Measurements from ENCODE around the gene STIL.
A peak's percentile ranks its signal among the peaks of the same experiment; 100 is the strongest.

STIL gene

DNA sequence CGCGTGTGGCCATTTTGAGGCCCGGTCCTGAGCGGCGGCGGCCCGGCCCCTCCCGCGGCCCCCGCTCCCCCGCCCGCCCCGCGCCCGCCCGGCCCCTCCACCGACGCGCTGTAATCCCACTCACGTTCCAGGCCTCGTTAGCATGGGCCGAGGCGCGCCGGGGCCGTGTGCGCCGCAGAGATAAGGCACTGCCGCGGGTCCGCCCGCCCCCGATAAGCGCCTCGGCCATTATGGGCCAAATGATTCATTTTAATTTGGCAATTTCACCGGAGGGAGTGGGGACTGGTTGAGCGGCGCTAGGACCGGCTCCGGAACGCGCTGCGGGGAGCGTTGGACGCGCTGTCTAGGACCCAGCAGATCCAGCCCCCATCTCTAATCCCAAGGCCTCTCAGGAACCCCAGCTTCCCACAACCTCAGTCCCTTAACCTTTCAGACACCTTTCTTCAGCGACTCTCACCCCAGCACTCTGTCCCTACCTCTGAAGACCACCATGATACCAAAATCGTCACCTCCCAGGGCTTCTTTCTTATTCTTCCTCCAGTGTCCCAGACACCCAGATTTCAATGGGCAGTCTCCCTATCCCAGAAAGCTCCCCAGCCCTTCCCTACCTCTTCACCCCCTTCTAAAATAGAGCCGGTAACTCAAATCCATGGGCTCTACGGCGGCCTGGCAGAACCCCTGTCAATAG lies 81.6 kb downstream of the STIL start, which contains the start of gene TAL1:
Gene TAL1, minus strand, starts transcription at position 39 of the 688 bp plus-strand sequence. CDS start 6,337 bp downstream, outside the sequence.
- peak within 1 kb of the TSS; percentile 35 for H3K4me3 ChIP-seq (ENCODE audit: low read depth, low read length)
- no peaks in the 10 kb centered on the region for H3K36me3 ChIP-seq
- peak; percentile 16 for DNase-seq
- TF ChIP-seq, protein P1, sequence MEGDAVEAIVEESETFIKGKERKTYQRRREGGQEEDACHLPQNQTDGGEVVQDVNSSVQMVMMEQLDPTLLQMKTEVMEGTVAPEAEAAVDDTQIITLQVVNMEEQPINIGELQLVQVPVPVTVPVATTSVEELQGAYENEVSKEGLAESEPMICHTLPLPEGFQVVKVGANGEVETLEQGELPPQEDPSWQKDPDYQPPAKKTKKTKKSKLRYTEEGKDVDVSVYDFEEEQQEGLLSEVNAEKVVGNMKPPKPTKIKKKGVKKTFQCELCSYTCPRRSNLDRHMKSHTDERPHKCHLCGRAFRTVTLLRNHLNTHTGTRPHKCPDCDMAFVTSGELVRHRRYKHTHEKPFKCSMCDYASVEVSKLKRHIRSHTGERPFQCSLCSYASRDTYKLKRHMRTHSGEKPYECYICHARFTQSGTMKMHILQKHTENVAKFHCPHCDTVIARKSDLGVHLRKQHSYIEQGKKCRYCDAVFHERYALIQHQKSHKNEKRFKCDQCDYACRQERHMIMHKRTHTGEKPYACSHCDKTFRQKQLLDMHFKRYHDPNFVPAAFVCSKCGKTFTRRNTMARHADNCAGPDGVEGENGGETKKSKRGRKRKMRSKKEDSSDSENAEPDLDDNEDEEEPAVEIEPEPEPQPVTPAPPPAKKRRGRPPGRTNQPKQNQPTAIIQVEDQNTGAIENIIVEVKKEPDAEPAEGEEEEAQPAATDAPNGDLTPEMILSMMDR (IDR thresholded peaks at IDR 0.05; ENCODE audit: low read depth, low read length) = no peak
- no peak within 1 kb of the TSS for H3K27ac ChIP-seq
- H3K27me3 ChIP-seq (ENCODE audit: insufficient read depth, low read depth, severe bottlenecking) = peaks cover 64% of the 10 kb centered on the region
- no peaks in the 10 kb centered on the region for H3K9me3 ChIP-seq (ENCODE audit: severe bottlenecking)

DNA sequence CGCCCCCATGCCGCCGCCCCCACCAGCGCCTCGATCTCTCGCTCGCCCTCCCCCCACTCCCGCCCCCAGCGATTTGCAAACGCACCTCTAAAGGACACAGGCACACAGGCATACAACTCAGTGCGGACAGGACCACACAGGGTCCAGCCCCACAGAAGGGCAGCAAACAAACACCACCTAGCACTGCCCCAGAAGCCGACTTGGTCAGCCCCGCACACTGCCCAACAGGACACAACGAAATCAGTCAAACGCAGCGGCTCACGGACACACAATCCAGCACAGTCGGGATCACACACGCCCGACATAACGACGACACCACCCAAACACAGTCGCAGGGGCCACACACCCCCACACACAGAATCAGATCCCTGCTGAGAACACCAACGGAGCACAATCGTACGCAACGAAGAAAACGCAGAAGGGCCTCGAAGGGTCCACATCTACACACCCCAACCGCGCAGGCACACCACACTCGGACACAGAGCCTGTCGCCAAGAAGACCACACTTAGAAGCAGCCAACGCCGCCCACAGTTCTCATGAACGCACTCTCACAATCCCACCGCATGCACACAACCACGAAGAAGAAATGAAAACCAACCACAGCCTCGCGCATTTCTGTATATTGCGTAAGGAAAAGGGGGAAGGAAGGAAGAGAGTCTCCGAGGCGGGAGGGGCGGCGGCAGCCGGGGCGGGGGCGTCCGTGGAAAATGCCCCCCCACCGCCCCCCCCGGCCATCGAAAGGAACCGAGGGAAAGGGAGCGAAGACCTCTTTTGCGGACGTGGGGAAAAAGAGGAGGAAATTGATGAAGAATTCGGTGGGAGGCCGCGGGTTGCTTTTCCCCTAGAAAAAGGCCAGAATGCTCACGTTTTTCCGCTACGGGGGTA lies 82.4 kb downstream of the STIL start:
- Histone ChIP-seq H3K36me3 (no peaks in the 10 kb centered on the region), H3K27me3 (ENCODE audit: insufficient read depth, low read depth, severe bottlenecking) (peaks cover 70% of the 10 kb centered on the region), H3K27ac (no peak overlapping the region), H3K9me3 (ENCODE audit: severe bottlenecking) (no peaks in the 10 kb centered on the region), H3K4me3 (ENCODE audit: low read depth, low read length) (peak overlapping the region; percentile 35)
- DNase-seq = peak; percentile 25
- TF ChIP-seq, protein P1 (IDR thresholded peaks at IDR 0.05; ENCODE audit: low read depth, low read length) = no peak

DNA sequence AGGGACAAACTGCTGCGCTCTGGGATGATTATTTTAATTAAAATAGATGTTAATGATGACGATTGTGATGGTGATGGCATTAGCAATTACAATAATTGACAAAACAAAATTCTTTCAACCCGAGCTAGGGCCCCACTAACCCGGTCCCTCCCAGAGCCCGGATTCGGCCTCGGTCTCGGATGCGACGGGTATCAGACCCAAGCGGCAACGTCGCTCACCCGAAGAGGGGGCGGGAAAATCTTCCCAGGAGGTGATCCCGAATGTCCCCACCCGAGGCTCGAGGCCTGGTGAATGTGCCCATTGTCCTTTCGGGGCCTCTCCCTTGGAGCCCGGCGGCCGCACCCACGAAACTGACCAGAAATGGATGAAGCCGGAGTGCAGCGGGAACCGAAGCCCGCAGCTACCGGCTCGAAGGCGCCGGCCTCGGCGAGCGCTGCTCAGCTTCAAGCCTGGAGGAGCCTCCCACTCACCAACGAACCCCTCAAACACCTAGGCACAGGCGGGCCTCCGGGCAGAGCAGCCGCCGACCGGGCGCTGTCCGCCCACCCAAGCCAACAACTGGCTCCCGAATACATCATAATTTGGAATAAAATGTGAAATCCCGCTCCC lies 83.2 kb downstream of the STIL start:
- no peak overlapping the region for H3K4me3 ChIP-seq (ENCODE audit: low read depth, low read length)
- peak; percentile 23 for DNase-seq
- no peaks in the 10 kb centered on the region for H3K9me3 ChIP-seq (ENCODE audit: severe bottlenecking)
- H3K36me3 ChIP-seq = no peaks in the 10 kb centered on the region
- TF ChIP-seq, protein P1 (IDR thresholded peaks at IDR 0.05; ENCODE audit: low read depth, low read length) = no peak
- H3K27ac ChIP-seq = no peak overlapping the region
- H3K27me3 ChIP-seq (ENCODE audit: insufficient read depth, low read depth, severe bottlenecking) = peaks cover 78% of the 10 kb centered on the region

DNA sequence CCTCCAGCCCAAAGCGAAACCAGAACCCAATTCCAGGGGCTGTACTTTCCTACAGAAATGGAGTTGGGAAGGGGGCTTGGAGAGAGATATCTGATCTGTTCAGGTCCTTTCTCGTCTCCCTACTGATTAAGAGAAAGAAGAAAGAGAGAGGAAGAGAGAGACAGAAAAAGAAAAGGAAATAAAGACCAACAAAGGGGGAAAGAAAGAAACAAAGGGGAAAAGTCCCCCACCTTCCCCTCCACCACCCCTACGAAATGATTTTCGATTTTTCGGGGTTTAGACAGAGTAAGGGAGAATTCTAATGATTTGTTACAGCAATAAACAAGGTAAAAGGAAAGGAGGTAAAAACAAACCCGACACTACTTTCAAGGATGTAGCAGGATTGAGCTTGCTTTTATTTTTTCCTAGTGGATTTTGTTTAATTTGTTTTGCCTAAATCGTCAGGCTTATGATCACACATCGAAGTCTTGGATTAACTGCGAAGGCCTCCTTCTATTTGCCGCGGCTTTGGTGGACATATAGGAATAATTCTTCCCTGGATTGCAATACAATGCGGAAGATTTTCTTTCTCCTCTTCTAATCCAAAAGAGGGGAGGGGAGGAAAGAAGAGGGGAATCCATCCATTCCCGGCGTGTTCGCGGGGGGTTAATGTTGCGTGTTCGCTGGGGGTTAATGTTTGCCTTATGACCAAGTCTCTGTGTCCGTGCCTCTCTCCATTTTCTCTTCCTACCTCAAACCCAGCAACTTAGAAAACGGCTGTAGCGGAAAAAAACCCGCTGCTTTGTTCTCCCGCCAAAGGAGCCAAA lies 83.9 kb downstream of the STIL start:
- H3K27me3 ChIP-seq (ENCODE audit: insufficient read depth, low read depth, severe bottlenecking) = peaks cover 83% of the 10 kb centered on the region
- TF ChIP-seq, protein P1 (IDR thresholded peaks at IDR 0.05; ENCODE audit: low read depth, low read length) = no peak

More for the DNA sequence above, 83.9 kb downstream of the STIL start:
- H3K36me3 ChIP-seq = no peaks in the 10 kb centered on the region
- no peak overlapping the region for H3K4me3 ChIP-seq (ENCODE audit: low read depth, low read length)
- H3K9me3 ChIP-seq (ENCODE audit: severe bottlenecking) = no peaks in the 10 kb centered on the region
- H3K27ac ChIP-seq = no peak overlapping the region
- DNase-seq = no peak
